ENCODE measurements around the gene KCNJ6.

- TF ChIP-seq, protein P1, sequence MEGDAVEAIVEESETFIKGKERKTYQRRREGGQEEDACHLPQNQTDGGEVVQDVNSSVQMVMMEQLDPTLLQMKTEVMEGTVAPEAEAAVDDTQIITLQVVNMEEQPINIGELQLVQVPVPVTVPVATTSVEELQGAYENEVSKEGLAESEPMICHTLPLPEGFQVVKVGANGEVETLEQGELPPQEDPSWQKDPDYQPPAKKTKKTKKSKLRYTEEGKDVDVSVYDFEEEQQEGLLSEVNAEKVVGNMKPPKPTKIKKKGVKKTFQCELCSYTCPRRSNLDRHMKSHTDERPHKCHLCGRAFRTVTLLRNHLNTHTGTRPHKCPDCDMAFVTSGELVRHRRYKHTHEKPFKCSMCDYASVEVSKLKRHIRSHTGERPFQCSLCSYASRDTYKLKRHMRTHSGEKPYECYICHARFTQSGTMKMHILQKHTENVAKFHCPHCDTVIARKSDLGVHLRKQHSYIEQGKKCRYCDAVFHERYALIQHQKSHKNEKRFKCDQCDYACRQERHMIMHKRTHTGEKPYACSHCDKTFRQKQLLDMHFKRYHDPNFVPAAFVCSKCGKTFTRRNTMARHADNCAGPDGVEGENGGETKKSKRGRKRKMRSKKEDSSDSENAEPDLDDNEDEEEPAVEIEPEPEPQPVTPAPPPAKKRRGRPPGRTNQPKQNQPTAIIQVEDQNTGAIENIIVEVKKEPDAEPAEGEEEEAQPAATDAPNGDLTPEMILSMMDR (IDR thresholded peaks at IDR 0.05): no peak
- no peak for TF ChIP-seq EP300 (IDR thresholded peaks at IDR 0.05)
- no peak for TF ChIP-seq POLR2A (IDR thresholded peaks at IDR 0.05)
Measured at GRCh38 chr21:37737996-37738395, 178.3 kb downstream of the KCNJ6 start.
